Uterus (tissue), 2 donors: Measurements from ENCODE around the gene TCEA2.

Source experiments
- CTCF ChIP-seq, 4 experiments: fragments of 200-600 bp in 2 of 4; fragments of 450-650 bp in 2 of 4; sonication (generic) in 2 of 4; IDR thresholded peaks; one replicate each; pipeline ENCODE4 v1.5.1; 2016 to 2019; ENCODE audit warnings: antibody characterized with exemption in 4 of 4, mild to moderate bottlenecking in 2 of 4, moderate library complexity in 1 of 4
- POLR2A ChIP-seq, 2 donors: fragments of 450-650 bp; IDR thresholded peaks; one replicate each; pipeline ENCODE4 v1.6.1; 2016; ENCODE audit warnings: antibody characterized with exemption in 2 of 2, mild to moderate bottlenecking in 1 of 2, moderate library complexity in 1 of 2

- no peak for TF ChIP-seq CTCF (IDR thresholded peaks at IDR 0.05)
- no peak for TF ChIP-seq POLR2A (IDR thresholded peaks at IDR 0.05)
These were observed 56.3 kb downstream of the TCEA2 start for GRCh38 chr20:64119301-64119680.
